DMS53 treated with DMSO at 0.1 percent for 48 hours (cell line): ENCODE data around the gene RUNX1.
A peak's percentile ranks its signal among the peaks of the same experiment; 100 is the strongest.

Experiments
- DNase-seq: peaks from one replicate; lab custom pipeline; 2025; ENCODE audit not compliant: unreplicated experiment; lab: John Stamatoyannopoulos, UW

The RUNX1 gene

GRCh38 chr21:35017256-35017655, 31.8 kb downstream of the RUNX1 start:
- DNase-seq: no peak

GRCh38 chr21:35016517-35017188, 32.4 kb downstream of the RUNX1 start:
- DNase-seq: no peak

GRCh38 chr21:35016071-35016470, 33.0 kb downstream of the RUNX1 start:
- no peak for DNase-seq

GRCh38 chr21:35015435-35016024, 33.6 kb downstream of the RUNX1 start:
- DNase-seq: no peak

GRCh38 chr21:35014302-35015041, 34.6 kb downstream of the RUNX1 start:
- DNase-seq: no peak

GRCh38 chr21:35011681-35012080, 37.4 kb downstream of the RUNX1 start:
- DNase-seq: peak; percentile 66

- no peak for DNase-seq
Measured at GRCh38 chr21:35010447-35010846, 38.7 kb downstream of the RUNX1 start.

- DNase-seq: no peak
Measured at GRCh38 chr21:35007348-35007747, 41.8 kb downstream of the RUNX1 start.

- DNase-seq: no peak
Measured at GRCh38 chr21:35006771-35007170, 42.3 kb downstream of the RUNX1 start.

GRCh38 chr21:35006248-35006647, 42.9 kb downstream of the RUNX1 start:
- no peak for DNase-seq

GRCh38 chr21:35005560-35006224, 43.4 kb downstream of the RUNX1 start:
- no peak for DNase-seq

- no peak for DNase-seq
Measured at GRCh38 chr21:35005077-35005476, 44.0 kb downstream of the RUNX1 start.

GRCh38 chr21:35004314-35004713, 44.8 kb downstream of the RUNX1 start:
- DNase-seq: no peak

- no peak for DNase-seq
Measured at GRCh38 chr21:35002879-35003722, 46.0 kb downstream of the RUNX1 start.

- no peak for DNase-seq
Measured at GRCh38 chr21:34999397-34999941, 49.6 kb downstream of the RUNX1 start.

GRCh38 chr21:34998176-34998575, 50.9 kb downstream of the RUNX1 start:
- DNase-seq: no peak

- no peak for DNase-seq
Measured at GRCh38 chr21:34997294-34997693, 51.8 kb downstream of the RUNX1 start.

GRCh38 chr21:34996304-34997101, 52.6 kb downstream of the RUNX1 start:
- DNase-seq: no peak

- DNase-seq: no peak
Measured at GRCh38 chr21:34995979-34996303, 53.2 kb downstream of the RUNX1 start.
